ENCODE results near the gene SNRNP40.

DNA sequence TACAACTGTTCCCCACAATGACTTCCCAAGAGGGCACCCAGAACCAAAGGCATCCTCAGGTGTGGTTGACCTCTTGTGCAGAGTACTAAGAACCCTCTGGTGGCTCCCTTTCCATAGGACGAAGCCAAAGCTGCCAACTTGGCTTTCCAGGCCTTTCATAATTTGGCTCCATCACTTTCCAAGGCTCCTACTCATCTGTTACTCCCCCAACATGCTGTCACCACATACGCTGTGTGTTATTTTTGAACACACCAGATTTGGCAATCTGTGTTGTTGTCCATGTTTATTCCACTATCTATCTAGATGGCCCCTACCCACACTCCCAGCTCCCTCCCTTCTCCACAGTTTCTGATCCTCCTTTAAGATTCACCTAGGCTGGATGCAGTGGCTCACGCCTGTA is 46.7 kb downstream of the SNRNP40 start:
- no peak for TF ChIP-seq EZH2 (IDR thresholded peaks at IDR 0.05; ENCODE audit: low read length)
- TF ChIP-seq, protein P1, sequence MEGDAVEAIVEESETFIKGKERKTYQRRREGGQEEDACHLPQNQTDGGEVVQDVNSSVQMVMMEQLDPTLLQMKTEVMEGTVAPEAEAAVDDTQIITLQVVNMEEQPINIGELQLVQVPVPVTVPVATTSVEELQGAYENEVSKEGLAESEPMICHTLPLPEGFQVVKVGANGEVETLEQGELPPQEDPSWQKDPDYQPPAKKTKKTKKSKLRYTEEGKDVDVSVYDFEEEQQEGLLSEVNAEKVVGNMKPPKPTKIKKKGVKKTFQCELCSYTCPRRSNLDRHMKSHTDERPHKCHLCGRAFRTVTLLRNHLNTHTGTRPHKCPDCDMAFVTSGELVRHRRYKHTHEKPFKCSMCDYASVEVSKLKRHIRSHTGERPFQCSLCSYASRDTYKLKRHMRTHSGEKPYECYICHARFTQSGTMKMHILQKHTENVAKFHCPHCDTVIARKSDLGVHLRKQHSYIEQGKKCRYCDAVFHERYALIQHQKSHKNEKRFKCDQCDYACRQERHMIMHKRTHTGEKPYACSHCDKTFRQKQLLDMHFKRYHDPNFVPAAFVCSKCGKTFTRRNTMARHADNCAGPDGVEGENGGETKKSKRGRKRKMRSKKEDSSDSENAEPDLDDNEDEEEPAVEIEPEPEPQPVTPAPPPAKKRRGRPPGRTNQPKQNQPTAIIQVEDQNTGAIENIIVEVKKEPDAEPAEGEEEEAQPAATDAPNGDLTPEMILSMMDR (optimal IDR thresholded peaks at IDR 0.05 in 1 of 3, IDR thresholded peaks at IDR 0.05 in 1 of 3, conservative IDR thresholded peaks at IDR 0.05 in 1 of 3; ENCODE audit: extremely low read depth in 1 of 3, insufficient read depth in 2 of 3, low read length in 3 of 3): no peak

All from keratinocyte (primary cell).